OCI-LY1 (cell line): ENCODE results near the gene COMMD3.

ENCODE experiments used
- EZH2 ChIP-seq: fragments of 200-600 bp; sonication (generic), shearing (Covaris generic); IDR thresholded peaks from 2 replicates; pipeline ENCODE4 v1.8.0; 2017; ENCODE audit warnings: borderline replicate concordance, mixed run types, mild to moderate bottlenecking, antibody characterized with exemption, low read length, moderate library complexity, mixed read lengths
- TF ChIP-seq, protein P1 (sequence below): fragments of 200-600 bp; sonication (generic), shearing (Covaris generic); IDR thresholded peaks from 2 replicates; pipeline ENCODE4 v1.5.1; 2017; ENCODE audit warnings: mild to moderate bottlenecking, antibody characterized with exemption, low read length, moderate library complexity, mixed read lengths

DNA sequence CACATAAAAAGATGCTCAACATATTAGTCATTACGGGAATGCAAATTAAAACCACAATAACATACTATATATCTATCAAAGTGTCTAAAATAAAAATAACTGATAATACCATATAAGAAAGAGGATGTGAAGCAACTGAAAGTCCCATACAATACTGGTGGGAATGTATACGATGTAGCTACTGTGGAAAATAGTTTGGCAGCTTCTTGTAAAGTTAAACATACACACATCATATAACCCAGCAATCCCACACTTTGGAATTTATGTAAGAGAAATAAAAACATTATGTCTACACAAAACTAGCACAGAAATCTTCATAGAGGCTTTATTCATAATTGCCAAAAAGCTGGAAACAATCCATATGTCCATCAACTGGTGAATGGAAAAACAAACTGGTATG, 10.5 kb upstream of the COMMD3 start:
- TF ChIP-seq, protein P1, sequence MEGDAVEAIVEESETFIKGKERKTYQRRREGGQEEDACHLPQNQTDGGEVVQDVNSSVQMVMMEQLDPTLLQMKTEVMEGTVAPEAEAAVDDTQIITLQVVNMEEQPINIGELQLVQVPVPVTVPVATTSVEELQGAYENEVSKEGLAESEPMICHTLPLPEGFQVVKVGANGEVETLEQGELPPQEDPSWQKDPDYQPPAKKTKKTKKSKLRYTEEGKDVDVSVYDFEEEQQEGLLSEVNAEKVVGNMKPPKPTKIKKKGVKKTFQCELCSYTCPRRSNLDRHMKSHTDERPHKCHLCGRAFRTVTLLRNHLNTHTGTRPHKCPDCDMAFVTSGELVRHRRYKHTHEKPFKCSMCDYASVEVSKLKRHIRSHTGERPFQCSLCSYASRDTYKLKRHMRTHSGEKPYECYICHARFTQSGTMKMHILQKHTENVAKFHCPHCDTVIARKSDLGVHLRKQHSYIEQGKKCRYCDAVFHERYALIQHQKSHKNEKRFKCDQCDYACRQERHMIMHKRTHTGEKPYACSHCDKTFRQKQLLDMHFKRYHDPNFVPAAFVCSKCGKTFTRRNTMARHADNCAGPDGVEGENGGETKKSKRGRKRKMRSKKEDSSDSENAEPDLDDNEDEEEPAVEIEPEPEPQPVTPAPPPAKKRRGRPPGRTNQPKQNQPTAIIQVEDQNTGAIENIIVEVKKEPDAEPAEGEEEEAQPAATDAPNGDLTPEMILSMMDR = no peak
- no peak for TF ChIP-seq EZH2
